ENCODE results near the gene SAMD8.
A peak's percentile ranks its signal among the peaks of the same experiment; 100 is the strongest.

Gene SAMD8

DNA sequence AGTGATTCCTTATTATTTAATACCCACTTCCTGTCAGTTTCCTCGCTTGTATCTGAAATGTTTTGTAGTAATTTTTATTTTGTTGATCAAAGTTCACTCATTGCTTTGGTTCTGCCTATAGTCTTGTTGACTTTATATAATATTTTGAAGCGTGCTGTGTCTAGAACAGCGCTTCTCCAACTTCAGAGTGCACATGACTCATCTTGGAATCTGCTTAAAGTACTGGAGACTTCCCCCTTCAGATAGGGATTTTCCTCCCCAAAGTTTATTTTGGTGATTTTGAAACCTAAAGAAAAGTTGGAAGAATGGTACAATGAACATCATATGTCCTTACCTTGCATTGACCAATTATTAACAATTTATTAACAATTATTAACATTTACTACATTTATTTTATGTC, 118.5 kb downstream of the SAMD8 start:
- DNase-seq: no peak

DNA sequence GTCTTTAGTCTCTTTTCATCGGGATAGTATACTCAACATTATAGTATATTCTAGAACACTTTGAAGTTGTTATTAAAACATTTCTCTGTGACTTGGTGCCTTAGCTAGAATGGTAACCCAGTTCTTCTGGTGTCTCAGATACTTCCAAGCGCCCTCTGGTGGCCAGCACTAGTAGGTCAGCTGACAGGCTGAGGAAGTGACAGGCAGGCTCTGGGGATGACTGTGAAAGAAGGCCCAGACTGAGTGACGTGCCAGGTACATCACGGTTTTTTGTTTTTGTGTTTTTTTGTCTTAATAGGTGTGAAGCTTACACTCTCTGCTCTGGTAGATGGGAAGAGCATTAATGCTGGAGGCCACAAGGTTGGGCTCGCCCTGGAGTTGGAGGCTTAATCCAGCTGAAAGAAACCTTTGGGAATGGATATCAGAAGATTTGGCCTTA, 119.2 kb downstream of the SAMD8 start:
- DNase-seq: peak; percentile 81 to 93 (median 91)

Data from stimulated activated naive CD4-positive, alpha-beta T cell (primary cell).